GM18517 (cell line): Measurements from ENCODE around the gene FAM219A.
A peak's percentile ranks its signal among the peaks of the same experiment; 100 is the strongest.

Experiments
- ATAC-seq: cut with Tn5 transposase; IDR thresholded peaks from one replicate; pipeline ENCODE4 v1.9.1; 2021; ENCODE audit warnings: mild to moderate bottlenecking, moderate library complexity; ENCODE audit not compliant: unreplicated experiment

Gene FAM219A, protein sequence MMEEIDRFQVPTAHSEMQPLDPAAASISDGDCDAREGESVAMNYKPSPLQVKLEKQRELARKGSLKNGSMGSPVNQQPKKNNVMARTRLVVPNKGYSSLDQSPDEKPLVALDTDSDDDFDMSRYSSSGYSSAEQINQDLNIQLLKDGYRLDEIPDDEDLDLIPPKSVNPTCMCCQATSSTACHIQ

DNA sequence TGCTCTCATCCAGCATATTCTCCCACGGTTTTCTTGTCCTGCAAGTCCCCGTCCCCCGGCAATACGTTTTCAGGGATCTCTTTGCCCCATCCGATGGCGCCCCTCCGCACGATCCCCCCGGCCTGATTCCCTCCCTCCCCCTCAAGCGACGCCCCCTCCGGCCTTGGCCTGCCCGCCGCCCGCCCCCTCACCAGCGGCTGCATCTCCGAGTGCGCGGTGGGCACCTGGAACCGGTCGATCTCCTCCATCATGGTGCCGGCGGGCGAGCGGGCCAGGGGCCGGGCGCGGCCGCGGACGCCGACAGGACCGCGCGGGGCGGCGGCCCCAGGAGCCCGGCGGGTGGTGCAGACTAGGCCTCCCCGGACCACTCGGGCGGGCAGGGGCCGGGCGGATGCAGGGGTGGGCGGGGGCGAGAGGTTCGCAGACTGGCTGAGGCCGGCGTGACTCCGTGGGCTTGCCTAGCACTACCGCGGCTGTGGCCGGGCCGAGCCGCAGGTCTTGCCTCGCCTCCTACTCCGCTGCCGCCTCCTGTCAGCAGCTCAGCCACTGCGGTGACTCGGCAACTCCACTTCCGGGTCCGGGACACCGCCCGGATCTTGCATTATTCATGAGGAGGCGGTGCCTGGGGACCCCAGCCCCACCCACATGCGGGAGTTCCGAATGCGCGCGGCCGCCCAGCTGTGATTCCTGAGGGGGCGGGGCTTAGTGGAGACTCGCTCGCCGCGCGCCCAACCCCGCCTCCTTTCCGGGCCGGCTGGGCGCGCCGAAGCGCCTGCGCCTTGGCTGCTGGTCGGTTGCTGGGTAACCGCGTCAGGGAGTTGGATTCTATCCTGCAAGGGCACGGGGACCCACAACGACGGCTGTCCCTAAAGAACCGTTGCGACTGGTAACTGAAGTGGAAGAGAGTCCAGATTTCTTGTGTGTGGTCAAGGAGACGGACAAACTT, at the start of gene FAM219A, which contains the start of gene DNAI1:
TSS of gene FAM219A (minus strand) at position 558 of the 946 bp plus-strand sequence. CDS start at position 251, 307 bp downstream.
TSS of gene DNAI1 (plus strand) at position 793 of the 946 bp plus-strand sequence. CDS start 201 bp downstream, outside the sequence.
- peak; percentile 96 for ATAC-seq

DNA sequence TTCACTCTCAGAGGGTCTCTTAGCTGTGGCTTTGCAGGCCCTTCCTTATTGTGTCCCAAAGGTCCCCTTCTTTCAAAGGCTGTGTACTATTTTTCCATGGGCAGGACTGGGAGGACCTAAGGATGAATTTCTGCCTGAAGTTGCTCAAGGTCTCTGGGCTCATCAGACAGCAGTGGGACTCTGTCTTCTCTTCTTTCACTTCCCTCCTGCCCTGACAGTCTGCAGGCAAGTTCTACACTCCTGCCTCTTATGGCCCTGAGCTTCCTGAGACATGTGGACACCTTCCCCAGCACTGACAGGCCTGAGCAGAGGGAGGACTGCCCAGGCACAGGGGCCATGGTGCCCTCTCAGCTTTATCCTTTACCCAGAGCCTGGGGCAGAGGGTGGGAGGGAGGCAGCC, 49.6 kb upstream of the FAM219A start:
- no peak for ATAC-seq

DNA sequence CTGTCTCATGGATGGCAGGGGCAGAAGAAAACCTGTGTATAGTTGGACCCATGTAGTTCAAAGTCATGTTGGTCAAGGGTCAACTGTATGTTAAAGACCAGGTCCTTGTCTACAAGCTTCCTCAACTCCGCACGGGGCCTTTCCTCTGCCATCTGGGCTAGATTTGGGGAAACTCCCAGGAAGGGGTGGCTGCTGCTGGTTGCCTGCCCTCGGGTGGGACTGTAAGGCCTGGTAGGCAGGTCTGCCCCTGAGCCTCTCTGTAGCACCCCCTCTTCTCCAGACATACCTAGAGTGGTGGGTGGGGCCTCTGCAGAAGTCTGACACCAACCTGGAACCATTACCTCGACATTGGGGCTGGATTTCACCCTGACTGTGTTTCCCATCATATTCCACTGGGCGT, 49.2 kb upstream of the FAM219A start:
- no peak for ATAC-seq

DNA sequence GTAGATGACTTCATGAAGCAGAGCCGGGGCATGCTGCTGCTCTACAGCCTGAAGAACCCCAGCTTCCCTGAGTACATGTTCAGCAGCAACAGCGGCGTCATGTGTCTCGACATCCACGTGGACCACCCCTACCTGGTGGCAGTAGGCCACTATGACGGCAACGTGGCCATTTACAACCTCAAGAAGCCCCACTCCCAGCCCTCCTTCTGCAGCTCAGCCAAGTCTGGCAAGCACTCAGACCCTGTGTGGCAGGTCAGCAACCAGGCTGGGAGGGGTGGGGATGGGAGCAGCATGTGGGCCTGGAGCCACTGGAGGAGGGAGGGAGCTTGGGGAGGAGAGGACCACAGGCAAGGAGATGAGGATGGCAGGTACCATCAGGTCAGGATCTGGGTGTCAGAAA, 48.3 kb upstream of the FAM219A start:
- no peak for ATAC-seq

DNA sequence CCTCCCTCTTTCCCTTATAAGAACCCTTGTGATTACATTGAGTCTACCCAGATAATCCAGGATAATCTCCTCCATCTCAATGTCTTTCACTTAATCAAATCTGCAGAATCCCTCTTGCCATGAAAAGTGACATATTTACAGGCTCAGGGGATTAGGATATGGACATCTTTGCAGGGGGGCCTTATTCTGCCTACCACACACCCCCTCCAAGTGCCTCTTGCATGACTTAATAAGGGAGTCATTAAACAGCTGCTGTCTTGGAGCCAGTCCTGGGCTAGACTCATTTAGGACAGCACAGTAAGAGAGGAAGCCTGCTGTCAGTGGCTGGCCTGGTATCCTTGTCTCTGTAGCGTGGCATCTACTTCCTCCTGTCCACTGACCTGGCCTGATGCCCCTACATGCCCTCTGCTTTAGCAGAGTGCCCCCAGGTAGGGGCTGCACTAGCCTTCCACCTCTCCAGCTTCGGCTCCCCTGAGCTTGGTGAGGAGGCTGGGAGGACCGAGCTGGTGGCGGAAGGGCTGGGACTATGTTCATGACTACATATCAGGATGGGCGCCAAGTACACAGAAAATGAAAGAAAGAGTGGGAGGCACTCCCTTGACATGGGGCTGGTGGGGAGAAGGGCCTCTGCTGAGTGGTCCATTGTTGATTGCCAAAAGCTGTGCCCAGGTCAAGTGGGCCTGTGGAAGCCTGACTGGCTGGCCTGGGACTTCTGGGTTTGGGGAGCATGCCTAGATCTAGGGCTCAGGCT, 47.2 kb upstream of the FAM219A start:
- ATAC-seq, result no peak

DNA sequence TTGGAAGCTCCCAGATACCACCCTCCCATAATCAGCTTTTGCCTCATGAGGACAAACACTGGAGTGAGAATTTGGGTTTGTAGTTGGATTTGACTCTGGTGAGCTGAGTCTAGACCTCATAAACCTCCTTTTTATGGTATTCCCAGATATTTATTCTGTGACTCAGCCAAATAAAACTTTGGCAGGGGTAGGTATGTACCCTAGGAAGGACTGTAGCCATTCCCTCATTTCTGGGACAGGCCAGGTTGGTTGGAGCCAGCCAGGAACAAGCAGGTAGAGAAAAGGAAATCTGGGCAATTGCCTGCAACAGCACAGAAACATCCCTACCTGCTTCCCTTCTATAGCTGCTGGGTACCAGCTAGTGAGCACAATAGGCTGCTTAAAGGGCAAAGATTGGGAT, 45.0 kb upstream of the FAM219A start:
- no peak for ATAC-seq

DNA sequence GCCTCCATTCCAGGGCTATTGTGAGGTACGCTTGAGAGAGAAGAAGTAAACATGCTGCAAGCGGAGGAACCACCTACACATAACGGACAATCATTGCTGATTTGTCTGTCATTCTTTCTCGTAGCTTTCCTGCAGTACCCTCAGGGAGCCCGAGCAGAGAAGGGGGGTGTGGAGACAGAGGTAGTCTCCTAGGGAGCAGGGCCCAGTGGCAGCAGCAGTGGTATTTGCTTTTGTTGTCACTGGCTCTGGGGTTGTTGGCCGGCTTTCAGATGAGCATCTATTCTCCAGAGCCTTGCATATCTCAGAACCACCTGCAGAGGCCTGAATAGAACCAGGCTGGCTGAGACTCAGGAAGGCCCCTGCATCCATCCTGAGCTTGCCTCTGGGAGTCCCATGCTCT, 44.5 kb upstream of the FAM219A start:
- ATAC-seq, result no peak

DNA sequence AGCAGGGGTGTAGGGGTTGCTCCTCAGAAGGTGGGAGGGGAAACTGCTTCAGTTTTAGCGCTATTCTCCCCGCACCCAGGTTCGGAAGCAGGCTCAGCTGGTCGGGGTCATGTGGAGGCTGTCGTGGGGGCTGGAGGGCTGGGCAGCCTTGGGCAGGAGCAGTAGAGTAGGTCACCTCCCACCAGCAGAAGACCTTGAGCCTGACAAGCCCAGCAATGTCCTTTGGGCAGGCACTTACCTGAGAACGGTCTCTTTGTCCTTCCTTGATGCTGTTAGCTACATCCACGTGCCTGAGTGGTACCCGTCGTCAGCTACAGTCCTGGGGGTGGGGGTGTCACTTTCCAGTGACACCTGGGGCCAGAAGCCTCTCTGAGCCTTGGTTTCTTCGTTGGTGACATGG, 44.1 kb upstream of the FAM219A start:
- ATAC-seq, result no peak

DNA sequence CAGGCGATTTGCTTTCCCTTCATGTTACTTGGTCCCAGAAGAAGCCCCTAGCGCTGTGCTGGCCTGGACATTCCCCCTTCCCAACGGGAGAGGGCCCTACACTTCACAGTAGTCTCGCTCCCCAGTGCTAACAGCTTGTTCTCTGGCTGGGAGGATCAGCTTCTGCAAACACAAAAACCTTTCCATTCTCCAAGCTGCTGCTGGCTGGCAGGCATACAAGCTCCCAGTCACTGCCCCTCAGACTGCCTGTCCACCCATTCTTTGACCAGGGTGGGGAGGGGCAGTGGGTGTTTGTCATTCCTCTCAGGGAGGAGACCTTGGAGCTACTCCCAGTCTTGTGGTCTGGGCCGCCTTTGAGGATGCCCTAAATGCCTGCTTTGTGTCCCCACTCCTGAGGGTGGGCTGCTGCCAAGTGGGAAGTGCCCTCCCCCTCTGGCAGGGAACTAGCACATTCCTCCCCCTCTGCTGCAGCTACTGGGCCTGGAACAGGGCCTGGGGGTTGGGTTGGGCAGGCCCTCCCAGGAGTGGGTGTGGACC, 43.6 kb upstream of the FAM219A start:
- ATAC-seq, result no peak

DNA sequence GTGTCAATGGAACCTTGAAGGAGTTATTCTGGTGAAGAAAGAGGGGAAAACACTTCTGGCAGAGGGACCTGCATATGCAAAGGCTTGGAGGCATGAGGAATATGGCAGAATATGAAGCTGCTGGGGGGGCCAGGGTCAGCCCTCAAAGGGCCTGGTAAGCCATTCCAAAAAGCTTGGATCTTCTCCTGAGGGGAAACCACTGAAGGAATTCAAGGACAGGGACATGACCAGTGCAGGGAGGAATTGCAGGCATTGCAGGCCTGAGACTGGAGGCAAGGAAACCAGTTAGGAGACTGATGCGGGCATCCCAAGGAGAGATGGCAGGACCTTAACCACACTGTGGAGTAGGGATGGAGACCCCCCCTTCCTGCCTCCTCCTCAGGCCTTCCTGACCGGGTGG, 43.0 kb upstream of the FAM219A start:
- ATAC-seq, result no peak

DNA sequence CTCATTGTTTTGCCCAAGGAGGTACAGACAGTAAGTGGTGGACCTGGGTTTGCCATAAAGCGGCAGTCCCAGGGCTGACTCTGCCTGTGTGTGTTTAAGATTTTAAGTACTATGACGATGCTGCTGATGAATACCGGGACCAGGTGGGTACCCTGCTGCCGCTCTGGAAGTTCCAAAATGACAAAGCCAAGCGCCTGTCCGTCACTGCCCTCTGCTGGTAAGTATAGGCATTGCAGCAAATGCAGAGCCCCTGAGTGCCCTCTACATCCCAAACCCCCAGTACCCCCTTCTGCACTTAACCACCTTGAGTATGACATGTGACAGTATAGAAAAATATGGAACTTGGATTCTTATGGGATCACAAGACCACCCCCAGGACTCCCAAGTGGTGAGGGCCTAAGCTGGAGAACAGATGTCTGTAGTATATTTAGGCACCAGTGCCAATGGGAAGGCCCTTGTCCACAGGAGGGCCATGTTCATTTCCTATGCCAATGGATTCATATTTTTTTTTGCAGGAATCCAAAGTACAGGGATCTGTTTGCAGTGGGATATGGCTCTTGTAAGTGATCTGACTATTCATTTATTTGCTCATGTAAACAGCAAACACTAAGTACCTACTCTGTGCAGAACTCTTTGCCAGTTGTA, 42.4 kb upstream of the FAM219A start:
- ATAC-seq, result no peak

DNA sequence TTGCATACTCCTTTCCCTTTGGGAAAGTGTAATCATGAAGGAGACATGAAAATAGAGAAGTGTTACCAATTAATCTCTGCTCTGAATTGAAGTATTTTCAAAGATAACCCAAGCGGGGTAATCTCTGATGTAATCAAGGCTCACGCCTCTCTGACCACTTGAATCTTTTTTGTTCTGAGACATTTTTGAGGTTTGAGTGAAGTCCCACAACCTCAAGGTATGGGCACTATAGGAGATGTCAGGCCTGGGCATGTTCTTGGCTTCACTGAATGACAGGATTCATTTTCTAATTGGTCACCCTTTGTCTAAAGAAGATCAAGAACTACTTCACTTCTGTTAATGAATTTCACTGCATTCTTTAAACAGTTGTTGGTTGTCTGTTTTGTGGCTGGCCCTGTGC, 40.7 kb upstream of the FAM219A start:
- ATAC-seq, result no peak

DNA sequence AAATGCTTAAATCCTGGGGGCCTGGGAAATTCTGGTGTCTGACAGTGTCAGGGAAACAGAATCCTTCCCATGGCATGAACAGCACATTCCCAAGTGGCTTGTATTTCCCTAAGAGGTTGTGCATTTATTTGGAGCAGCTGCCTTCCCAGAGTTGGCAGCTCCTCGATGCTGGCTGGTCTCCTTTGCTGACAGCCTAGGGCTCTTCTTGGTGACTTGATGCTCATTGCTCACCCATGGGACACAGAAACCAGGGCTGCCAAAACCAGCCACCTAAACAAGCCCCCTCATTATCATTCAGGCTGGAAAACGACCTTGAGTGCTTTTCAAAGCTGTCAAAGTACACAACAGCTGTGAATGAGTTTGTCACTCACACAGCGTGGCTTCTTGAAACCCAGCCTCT, 40.2 kb upstream of the FAM219A start:
- ATAC-seq, result no peak

DNA sequence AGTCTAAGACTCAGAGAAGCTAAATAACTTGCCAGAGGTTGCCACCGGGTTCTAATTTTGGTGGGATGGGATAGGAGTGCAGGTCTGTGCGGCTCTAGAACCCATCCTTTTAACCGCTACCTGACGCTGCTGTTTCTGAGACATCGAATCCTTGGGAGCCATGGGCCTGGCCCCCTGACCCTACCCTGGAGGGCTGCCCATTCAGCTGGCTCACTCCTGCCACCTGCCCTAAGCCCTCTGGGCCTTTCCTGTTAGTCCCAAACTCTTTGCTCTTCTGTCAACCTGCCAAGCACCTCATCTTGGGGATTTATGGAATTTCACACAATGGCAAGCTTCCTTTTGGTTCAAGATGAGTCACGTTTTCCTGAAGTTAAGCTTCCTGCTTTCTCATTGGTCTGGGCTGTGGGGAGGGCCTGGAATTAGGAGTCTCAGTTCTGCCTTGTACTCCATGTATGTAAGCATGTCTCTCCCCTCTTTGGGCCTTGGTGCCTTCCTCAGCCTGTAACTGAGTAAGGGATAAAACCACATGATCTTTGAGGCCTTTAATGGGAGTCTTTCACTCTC, 37.9 kb upstream of the FAM219A start:
- ATAC-seq, result no peak

DNA sequence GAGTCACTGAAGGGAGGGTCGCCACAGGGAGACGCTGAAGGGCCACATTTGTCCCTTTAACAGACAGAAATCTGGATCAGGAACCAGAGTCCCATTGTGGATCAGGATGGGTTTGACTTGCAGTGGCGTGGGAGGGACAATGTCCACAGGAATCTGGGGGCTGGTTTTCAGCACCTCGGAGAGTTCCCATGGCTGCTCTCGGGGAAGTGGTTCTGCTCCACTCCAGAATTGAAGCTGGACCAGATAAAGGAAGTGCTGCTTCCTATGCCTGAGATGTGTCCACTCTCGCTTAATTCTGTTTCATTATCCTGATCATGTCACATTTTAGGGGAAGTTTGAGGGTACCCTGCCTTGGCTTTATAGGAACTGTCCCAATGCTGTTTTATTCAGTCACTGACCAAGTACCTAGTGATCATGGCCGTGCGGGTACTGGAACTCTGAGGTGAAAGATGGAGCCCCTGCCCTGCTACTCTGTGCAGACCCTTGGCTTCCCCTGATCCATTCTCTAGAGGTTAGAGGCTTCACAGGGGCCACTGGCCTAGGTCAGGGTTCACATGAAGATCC, 35.7 kb upstream of the FAM219A start:
- ATAC-seq, result no peak

DNA sequence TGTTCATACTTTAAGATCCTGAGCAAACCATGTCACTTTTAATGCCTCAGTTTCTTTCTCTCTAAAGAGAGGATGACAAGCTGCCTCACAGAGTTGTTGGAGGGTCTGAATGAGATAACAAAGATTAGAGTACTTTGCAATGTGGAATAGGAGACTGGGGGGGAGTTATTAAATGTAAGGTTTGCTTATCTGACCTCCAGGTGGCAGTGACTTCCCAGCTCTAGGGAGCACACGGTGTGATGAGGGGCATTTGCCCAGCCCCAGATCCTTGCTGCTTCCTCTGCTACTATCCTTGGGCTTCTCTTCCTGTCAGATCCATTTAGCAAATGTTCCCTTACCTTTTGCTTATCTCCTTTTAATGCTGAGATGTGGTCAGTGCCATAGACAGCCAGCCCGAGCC, 33.7 kb upstream of the FAM219A start:
- ATAC-seq, result no peak

DNA sequence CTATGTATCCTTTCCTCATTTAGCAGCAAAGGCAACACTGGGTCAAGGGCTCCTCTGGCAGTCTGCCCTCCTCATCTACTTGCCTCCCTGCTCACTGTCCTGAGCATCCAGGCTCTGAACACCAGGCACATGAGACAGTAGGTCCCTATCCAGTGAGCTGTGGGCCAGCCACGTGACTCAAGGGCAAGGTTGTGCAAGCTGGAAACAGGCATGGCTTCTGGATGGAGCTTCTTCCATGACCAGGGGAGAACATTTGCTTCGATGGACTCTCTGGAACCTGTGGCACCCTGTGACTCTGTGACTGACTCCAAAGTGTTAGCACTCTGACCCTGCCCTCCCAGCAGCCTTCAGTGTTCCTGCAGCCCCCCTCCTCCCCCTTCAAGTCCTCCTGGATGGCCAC, 33.2 kb upstream of the FAM219A start:
- no peak for ATAC-seq

DNA sequence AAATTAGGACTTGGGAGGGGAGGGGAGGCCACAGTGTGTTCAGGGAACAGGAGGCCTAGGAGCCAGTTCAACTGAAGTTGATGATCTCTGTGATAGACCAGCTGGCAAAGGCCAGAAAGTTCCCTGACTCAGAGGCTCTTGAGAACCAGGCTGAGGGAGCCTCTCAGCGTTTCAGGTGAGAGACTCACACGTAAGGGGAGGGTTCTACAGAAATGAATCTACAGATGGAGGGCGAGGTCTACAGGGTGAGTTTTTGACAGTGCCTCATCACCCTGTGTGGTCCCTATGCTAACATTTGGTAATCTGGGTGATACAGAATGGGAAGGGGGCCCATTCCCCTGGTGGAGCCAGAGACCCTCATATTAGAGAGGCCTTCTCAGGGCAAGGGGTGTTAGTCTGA, 32.4 kb upstream of the FAM219A start:
- no peak for ATAC-seq

DNA sequence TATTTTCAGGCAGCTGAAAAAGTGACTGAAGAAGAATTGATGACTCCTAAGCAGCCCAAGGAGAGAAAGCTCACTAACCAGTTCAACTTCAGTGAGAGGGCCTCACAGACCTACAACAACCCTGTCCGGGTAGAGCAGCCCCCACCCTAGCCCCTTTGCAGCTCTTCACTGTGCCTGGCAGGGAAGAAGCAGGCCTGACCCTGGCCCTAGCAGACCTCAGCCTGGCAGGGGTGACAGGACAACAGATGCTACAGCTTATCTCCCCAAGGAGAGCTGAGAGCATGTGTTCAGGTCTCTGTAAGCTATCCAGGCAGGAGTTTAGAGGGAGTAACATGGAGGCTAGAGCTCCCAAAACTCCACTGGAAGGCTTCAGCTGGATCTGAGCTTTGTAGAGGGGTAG, 32.0 kb upstream of the FAM219A start:
- no peak for ATAC-seq

DNA sequence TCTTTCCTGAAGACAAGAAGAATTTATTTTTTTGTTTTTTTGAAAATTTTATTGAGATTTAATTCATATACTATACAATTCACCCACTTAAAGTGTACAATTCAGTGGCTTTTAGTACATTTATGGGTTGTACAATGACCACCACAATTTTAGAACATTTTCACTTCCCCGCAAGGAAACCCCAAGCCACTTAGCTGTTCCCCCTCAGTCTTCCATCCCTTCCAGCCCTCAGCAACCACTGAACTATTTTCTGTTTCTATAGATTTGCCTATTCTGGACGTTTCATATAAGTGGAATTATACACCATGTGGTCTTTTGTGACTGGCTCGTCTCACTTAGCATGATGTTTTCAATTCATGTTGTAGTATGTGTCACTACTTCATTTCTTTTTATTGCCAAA, 28.2 kb upstream of the FAM219A start:
- ATAC-seq, result no peak
